ENCODE measurements around the gene ITPKB. TPM values are rescaled to one million over a fixed set of nuclear protein-coding genes. Genes with fewer than 3 reads are reported as not detected.
A peak's percentile ranks its signal among the peaks of the same experiment; 100 is the strongest.

The ITPKB gene
- total and polyA plus RNA-seq, 2 of the 13 experiments (the other 11 are each of a cell fraction or from before 2014, with no cell fraction given), result not detected

DNA sequence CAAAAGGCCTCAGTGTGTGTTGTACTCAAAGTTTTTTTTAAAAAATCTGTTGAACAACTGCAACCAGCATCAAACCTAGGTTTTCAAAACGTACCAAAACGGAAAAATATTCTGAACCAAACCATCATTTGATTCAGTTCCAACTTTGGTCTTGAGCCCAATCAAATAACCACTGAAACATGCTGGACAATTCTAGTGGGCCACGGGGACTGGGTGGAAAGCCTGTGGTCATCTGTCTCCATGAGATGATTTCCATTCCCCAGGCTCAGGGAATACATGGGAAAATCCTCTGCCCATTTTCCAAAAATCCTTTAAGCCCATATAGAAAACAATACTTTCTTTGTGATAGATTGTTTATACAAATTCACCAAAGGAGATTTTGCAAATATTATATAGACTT, 22.5 kb downstream of the ITPKB start:
- H3K9ac ChIP-seq (ENCODE audit: insufficient read depth, low read depth, low read length), result no peak overlapping the region
- intact Hi-C loops (cut with micrococcal nuclease; ENCODE audit: unreplicated experiment) (no loop called here), in situ Hi-C loops (cut with HindIII; ENCODE audit: extremely low pct_ligation_motif_present, low pct_unique_long_range_greater_than_20kb) (no loop called here)
- CTCF ChIA-PET (ENCODE audit: low intra/inter-chr PET ratio, low total read pairs), result no interaction called here
- no peak for DNase-seq (ENCODE audit: low spot score)
- no peaks in the 10 kb centered on the region for H3K9me3 ChIP-seq (ENCODE audit: low read length)
- no peak for TF ChIP-seq MAF1 (CRISPR knock-in tag; IDR thresholded peaks at IDR 0.05; ENCODE audit: borderline replicate concordance)
- TF ChIP-seq PITX1 (CRISPR knock-in tag; IDR thresholded peaks at IDR 0.05), result no peak
- no peak for TF ChIP-seq NCOR1 (IDR thresholded peaks at IDR 0.05; ENCODE audit: borderline replicate concordance, low read length)
- TF ChIP-seq PHF21A (CRISPR knock-in tag; IDR thresholded peaks at IDR 0.05), result no peak
- TF ChIP-seq REPIN1 (CRISPR knock-in tag; IDR thresholded peaks at IDR 0.05; ENCODE audit: borderline replicate concordance, low read depth), result no peak
- TF ChIP-seq ZNF672 (CRISPR knock-in tag; IDR thresholded peaks at IDR 0.05), result no peak
- no peak for TF ChIP-seq HDAC1 (CRISPR knock-in tag; IDR thresholded peaks at IDR 0.05)
- no peaks in the 10 kb centered on the region for H3K36me3 ChIP-seq (replicated peaks in 1 of 2; ENCODE audit: control insufficient read depth in 1 of 2, insufficient read depth in 2 of 2, low read length in 2 of 2)
- no peak overlapping the region for H3K4me2 ChIP-seq (ENCODE audit: low read depth, low read length)
- BruUV-seq (replicated peaks), result no TSS peak
- WGBS (ENCODE audit: low lambda C conversion rate), result 0% methylated on average over 3 of the region's 3 CpGs
- FAIRE-seq, result no peak
- no peak overlapping the region for H3K4me3 ChIP-seq (replicated peaks in 1 of 3; ENCODE audit: insufficient read depth in 1 of 3, low read depth in 2 of 3, low read length in 3 of 3)
- no peak overlapping the region for H2AFZ ChIP-seq (ENCODE audit: low read length)
- H3K27me3 ChIP-seq (ENCODE audit: control insufficient read depth in 1 of 2, insufficient read depth in 2 of 2, low read length in 2 of 2), result peaks cover 6 to 26% of the 10 kb centered on the region in 2 experiments; a peak in 4 of 5 replicates
- ATAC-seq, result no peak
- no peak overlapping the region for H3K27ac ChIP-seq (ENCODE audit: extremely low read length, insufficient read depth, low read length)
- no peaks in the 10 kb centered on the region for H4K20me1 ChIP-seq (ENCODE audit: insufficient read depth, low read length)
- H3K79me2 ChIP-seq (ENCODE audit: insufficient read depth, low read length), result no peaks in the 10 kb centered on the region
- POLR2A ChIA-PET, result no interaction called here
- no peaks in the 10 kb centered on the region for H3K4me1 ChIP-seq (ENCODE audit: insufficient read depth, low read length)

DNA sequence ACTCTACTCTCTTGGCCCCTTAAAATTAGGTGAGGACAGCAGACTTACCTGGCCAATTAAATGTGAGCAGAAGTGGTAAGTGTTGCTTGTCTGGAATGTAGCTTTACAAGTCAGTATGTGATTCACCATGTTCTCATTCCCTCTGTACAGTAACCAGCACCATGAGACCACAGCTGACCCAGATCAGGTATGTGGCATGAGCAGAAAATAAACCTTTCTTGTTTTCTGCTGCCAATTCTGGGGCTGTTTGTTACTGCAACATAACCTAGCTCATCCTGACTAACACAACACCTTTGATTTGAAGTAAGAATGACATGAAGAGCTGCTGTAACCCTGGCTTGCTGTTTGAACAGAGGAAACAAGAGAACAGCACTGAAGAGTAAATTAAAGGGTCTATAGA, 24.9 kb downstream of the ITPKB start:
- POLR2A ChIA-PET, result no interaction called here
- FAIRE-seq, result no peak
- no peak for TF ChIP-seq ZNF713 (CRISPR knock-in tag; IDR thresholded peaks at IDR 0.05)
- peak; percentile 95 for TF ChIP-seq ZNF12 (CRISPR knock-in tag; IDR thresholded peaks at IDR 0.05)
- no peak for TF ChIP-seq CHD4 (IDR thresholded peaks at IDR 0.05; ENCODE audit: borderline replicate concordance, low read length)

More for the DNA sequence above, 24.9 kb downstream of the ITPKB start:
- BruUV-seq (replicated peaks), result no TSS peak
- no peak for ATAC-seq
- CTCF ChIA-PET (ENCODE audit: low intra/inter-chr PET ratio, low total read pairs), result no interaction called here
- Histone ChIP-seq H2AFZ (ENCODE audit: low read length) (no peak overlapping the region), H3K27me3 (ENCODE audit: control insufficient read depth in 1 of 2, insufficient read depth in 2 of 2, low read length in 2 of 2) (peaks cover 6 to 26% of the 10 kb centered on the region in 2 experiments; a peak in 4 of 5 replicates), H4K20me1 (ENCODE audit: insufficient read depth, low read length) (no peaks in the 10 kb centered on the region), H3K9ac (ENCODE audit: insufficient read depth, low read depth, low read length) (no peak overlapping the region), H3K27ac (ENCODE audit: extremely low read length, insufficient read depth, low read length) (no peak overlapping the region), H3K4me1 (ENCODE audit: insufficient read depth, low read length) (no peaks in the 10 kb centered on the region), H3K9me3 (ENCODE audit: low read length) (no peaks in the 10 kb centered on the region), H3K4me2 (ENCODE audit: low read depth, low read length) (no peak overlapping the region), H3K4me3 (replicated peaks in 1 of 3; ENCODE audit: insufficient read depth in 1 of 3, low read depth in 2 of 3, low read length in 3 of 3) (no peak overlapping the region), H3K79me2 (ENCODE audit: insufficient read depth, low read length) (no peaks in the 10 kb centered on the region), H3K36me3 (replicated peaks in 1 of 2; ENCODE audit: control insufficient read depth in 1 of 2, insufficient read depth in 2 of 2, low read length in 2 of 2) (no peaks in the 10 kb centered on the region)
- intact Hi-C loops (cut with micrococcal nuclease; ENCODE audit: unreplicated experiment), result no loop called here
- in situ Hi-C loops (cut with HindIII; ENCODE audit: extremely low pct_ligation_motif_present, low pct_unique_long_range_greater_than_20kb), result no loop called here
- DNase-seq (ENCODE audit: low spot score), result no peak
